Neutrophil (primary cell): ENCODE results near the gene NR2E3.

Source experiments
- H3K27ac ChIP-seq: fragments of 200-600 bp; sonication (generic); 2 replicates; pipeline ENCODE4 v1.5.1; 2016; ENCODE audit warnings: mild to moderate bottlenecking, moderate library complexity
- H3K27me3 ChIP-seq: fragments of 200-600 bp; sonication (generic); 2 replicates; pipeline ENCODE4 v1.6.0; 2016; ENCODE audit warnings: mild to moderate bottlenecking
- H3K36me3 ChIP-seq: fragments of 200-600 bp; sonication (generic); 2 replicates; pipeline ENCODE4 v1.5.1; 2017
- H3K4me1 ChIP-seq, 2 experiments: fragments of 200-600 bp in 1 of 2; sonication (generic) in 1 of 2; 1 replicate in 1 of 2; 2 replicates in 1 of 2; pipeline versions ENCODE4 v1.5.1 to v1.6.1; 2013 to 2016; ENCODE audit warnings: low read depth in 1 of 2, low read length in 1 of 2, mild to moderate bottlenecking in 1 of 2, moderate library complexity in 1 of 2; ENCODE audit not compliant: control insufficient read depth in 1 of 2, insufficient read depth in 1 of 2
- H3K4me3 ChIP-seq, 2 experiments: fragments of 200-600 bp in 1 of 2; sonication (generic) in 1 of 2; 1 replicate in 1 of 2; 2 replicates in 1 of 2; pipeline ENCODE4 v1.5.1; 2013 to 2016; ENCODE audit warnings: low read depth in 1 of 2, low read length in 1 of 2, mild to moderate bottlenecking in 1 of 2, moderate library complexity in 1 of 2
- H3K9me3 ChIP-seq: fragments of 200-600 bp; sonication (generic); 2 replicates; pipeline ENCODE4 v1.5.1; 2016
- CTCF ChIP-seq: fragments of 200-600 bp; sonication (generic); IDR thresholded peaks from 2 replicates; pipeline ENCODE4 v1.5.1; 2016; ENCODE audit warnings: antibody characterized with exemption

Gene NR2E3

DNA sequence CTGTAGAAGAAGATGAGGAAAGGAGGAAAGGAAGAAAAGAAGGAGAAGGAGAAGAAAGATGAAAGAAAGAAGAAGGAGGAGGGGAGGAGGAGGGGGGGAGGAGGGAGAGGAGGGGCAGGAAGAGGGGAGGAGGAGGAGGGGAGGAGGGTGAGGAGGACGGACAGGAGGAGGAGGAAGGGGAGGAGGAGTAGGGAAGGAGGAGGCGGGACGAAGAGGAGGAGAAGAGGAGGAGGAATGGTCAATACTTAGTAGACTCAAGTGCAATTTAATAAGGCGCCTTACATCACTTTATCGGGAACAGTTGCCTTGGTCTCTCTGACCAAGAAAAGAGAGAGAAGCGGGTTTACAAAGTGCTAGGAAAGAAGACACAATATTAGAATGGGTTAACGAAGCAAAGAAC lies 23.7 kb upstream of the NR2E3 start:
- H3K27ac ChIP-seq: no peak overlapping the region
- H3K9me3 ChIP-seq: no peaks in the 10 kb centered on the region
- H3K4me3 ChIP-seq: no peak overlapping the region
- no peaks in the 10 kb centered on the region for H3K27me3 ChIP-seq
- H3K4me1 ChIP-seq: no peaks in the 10 kb centered on the region
- H3K36me3 ChIP-seq: no peaks in the 10 kb centered on the region
- no peak for TF ChIP-seq CTCF

- H3K4me3 ChIP-seq: no peak overlapping the region
- no peak overlapping the region for H3K27ac ChIP-seq
- no peaks in the 10 kb centered on the region for H3K4me1 ChIP-seq
- no peaks in the 10 kb centered on the region for H3K27me3 ChIP-seq
- no peak for TF ChIP-seq CTCF
- H3K9me3 ChIP-seq: no peaks in the 10 kb centered on the region
- no peaks in the 10 kb centered on the region for H3K36me3 ChIP-seq
Observed at GRCh38 chr15:71788646-71789579, 21.4 kb upstream of the NR2E3 start.

- H3K9me3 ChIP-seq: no peaks in the 10 kb centered on the region
- no peaks in the 10 kb centered on the region for H3K4me1 ChIP-seq
- no peak for TF ChIP-seq CTCF
- no peaks in the 10 kb centered on the region for H3K27me3 ChIP-seq
- no peak overlapping the region for H3K4me3 ChIP-seq
- no peak overlapping the region for H3K27ac ChIP-seq
- no peaks in the 10 kb centered on the region for H3K36me3 ChIP-seq
Observed at GRCh38 chr15:71789616-71790015, 20.7 kb upstream of the NR2E3 start.

GRCh38 chr15:71790081-71790480 lies 20.3 kb upstream of the NR2E3 start:
- no peaks in the 10 kb centered on the region for H3K4me1 ChIP-seq
- H3K27ac ChIP-seq: no peak overlapping the region
- no peaks in the 10 kb centered on the region for H3K9me3 ChIP-seq
- no peaks in the 10 kb centered on the region for H3K27me3 ChIP-seq
- no peak for TF ChIP-seq CTCF
- no peak overlapping the region for H3K4me3 ChIP-seq
- no peaks in the 10 kb centered on the region for H3K36me3 ChIP-seq

- Histone ChIP-seq H3K27me3 (no peaks in the 10 kb centered on the region), H3K4me1 (no peaks in the 10 kb centered on the region), H3K36me3 (no peaks in the 10 kb centered on the region), H3K4me3 (no peak overlapping the region), H3K27ac (no peak overlapping the region), H3K9me3 (no peaks in the 10 kb centered on the region)
- no peak for TF ChIP-seq CTCF
Observed at GRCh38 chr15:71791975-71792374, 18.4 kb upstream of the NR2E3 start.
